WTC11 (cell line): ENCODE results near the gene ACTR3C. TPM values are rescaled to one million over a fixed set of nuclear protein-coding genes. Genes with fewer than 3 reads are reported as not detected.
A peak's percentile ranks its signal among the peaks of the same experiment; 100 is the strongest.

ENCODE experiments used
- ATAC-seq: fragments of 200-7000 bp; cut with Tn5 transposase; 2 replicates; pipeline ENCODE4 v1.10.0; 2021; ENCODE audit warnings: mild to moderate bottlenecking, moderate library complexity
- CTCF ChIA-PET: fragments of 300-600 bp; sonication (Branson Sonifier 250); formaldehyde crosslinking; loops from one replicate; lab custom pipeline; 2021; ENCODE audit warnings: antibody characterized with exemption; lab: Charles Lee
- POLR2A ChIA-PET: fragments of 350-600 bp; sonication (Branson Sonifier 250); formaldehyde crosslinking; loops from one replicate; lab custom pipeline; 2021; ENCODE audit warnings: antibody characterized with exemption; lab: Charles Lee
- DNase-seq: peaks from one replicate; pipeline ENCODE4 v3.0.0; 2021; ENCODE audit warnings: low spot score
- H3K27ac Mint-ChIP-seq: 2 replicates; pipeline ENCODE4 v1.8.0; 2021; ENCODE audit warnings: mixed read lengths
- H3K27me3 Mint-ChIP-seq: 2 replicates; pipeline ENCODE4 v1.8.0; 2021; ENCODE audit warnings: low read depth, mild to moderate bottlenecking, moderate library complexity, mixed read lengths
- H3K36me3 Mint-ChIP-seq: 2 replicates; pipeline ENCODE4 v1.8.0; 2021; ENCODE audit warnings: mixed read lengths
- H3K4me1 Mint-ChIP-seq: 2 replicates; pipeline ENCODE4 v1.8.0; 2022; ENCODE audit warnings: mixed read lengths
- H3K4me3 Mint-ChIP-seq: 2 replicates; pipeline ENCODE4 v1.8.0; 2021; ENCODE audit warnings: mild to moderate bottlenecking, moderate library complexity, mixed read lengths
- H3K9me3 Mint-ChIP-seq: 2 replicates; pipeline ENCODE4 v1.8.0; 2021; ENCODE audit warnings: mixed read lengths
- E2F4 ChIP-seq: sonication (generic); formaldehyde crosslinking; IDR thresholded peaks from 2 replicates; pipeline ENCODE4 v1.8.1; 2022; ENCODE audit warnings: low read depth, mild to moderate bottlenecking, moderate library complexity, missing genetic modification reagents, borderline replicate concordance
- ERG ChIP-seq: fragments of 250-450 bp; sonication (Bioruptor Pico); IDR thresholded peaks from 2 replicates; pipeline ENCODE4 v1.8.0; 2021; ENCODE audit warnings: mild to moderate bottlenecking
- ESRRA ChIP-seq: sonication (generic); formaldehyde crosslinking; IDR thresholded peaks from 2 replicates; pipeline ENCODE4 v1.8.1; 2022; ENCODE audit warnings: mild to moderate bottlenecking, missing genetic modification reagents, borderline replicate concordance
- ETV6 ChIP-seq: sonication (generic); formaldehyde crosslinking; IDR thresholded peaks from 2 replicates; pipeline ENCODE4 v1.8.1; 2022; ENCODE audit warnings: mild to moderate bottlenecking, missing genetic modification reagents
- FOXP1 ChIP-seq: sonication (generic); formaldehyde crosslinking; IDR thresholded peaks from 2 replicates; pipeline ENCODE4 v1.8.0; 2022; ENCODE audit warnings: missing genetic modification reagents, mild to moderate bottlenecking, moderate library complexity, borderline replicate concordance
- GTF2I ChIP-seq: fragments of 250-450 bp; sonication (Bioruptor Pico); conservative IDR thresholded peaks from 2 replicates; pipeline ENCODE4 v1.4.0; 2021; ENCODE audit warnings: mild to moderate bottlenecking
- JUN ChIP-seq: sonication (generic); formaldehyde crosslinking; IDR thresholded peaks from 2 replicates; pipeline ENCODE4 v1.8.0; 2023; ENCODE audit warnings: mild to moderate bottlenecking, missing genetic modification reagents
- MAX ChIP-seq: sonication (generic); formaldehyde crosslinking; IDR thresholded peaks from 2 replicates; pipeline ENCODE4 v1.8.0; 2022; ENCODE audit warnings: mild to moderate bottlenecking, missing genetic modification reagents
- MXD4 ChIP-seq: fragments of 250-450 bp; sonication (Bioruptor Pico); IDR thresholded peaks from 2 replicates; pipeline ENCODE4 v1.8.0; 2021; ENCODE audit warnings: mild to moderate bottlenecking, moderate library complexity, borderline replicate concordance
- MYBL2 ChIP-seq: sonication (generic); formaldehyde crosslinking; IDR thresholded peaks from 2 replicates; pipeline ENCODE4 v1.8.1; 2023; ENCODE audit warnings: mild to moderate bottlenecking, moderate library complexity, missing genetic modification reagents
- NFYB ChIP-seq: sonication (generic); formaldehyde crosslinking; conservative IDR thresholded peaks from 2 replicates; pipeline ENCODE4 v1.8.0; 2022; ENCODE audit warnings: low read depth, missing genetic modification reagents
- NR3C1 ChIP-seq: sonication (generic); formaldehyde crosslinking; conservative IDR thresholded peaks from 2 replicates; pipeline ENCODE4 v1.8.1; 2023; ENCODE audit warnings: low read depth, mild to moderate bottlenecking, missing genetic modification reagents
- SMAD3 ChIP-seq: sonication (generic); formaldehyde crosslinking; IDR thresholded peaks from 2 replicates; pipeline ENCODE4 v1.8.0; 2022; ENCODE audit warnings: missing genetic modification reagents, mild to moderate bottlenecking, borderline replicate concordance
- TEAD1 ChIP-seq: sonication (generic); formaldehyde crosslinking; IDR thresholded peaks from 2 replicates; pipeline ENCODE4 v1.8.0; 2022; ENCODE audit warnings: mild to moderate bottlenecking, missing genetic modification reagents
- USF1 ChIP-seq: sonication (generic); formaldehyde crosslinking; IDR thresholded peaks from 2 replicates; pipeline ENCODE4 v1.8.0; 2022; ENCODE audit warnings: mild to moderate bottlenecking, missing genetic modification reagents
- ZBTB43 ChIP-seq: sonication (generic); formaldehyde crosslinking; IDR thresholded peaks from 2 replicates; pipeline ENCODE4 v1.8.1; 2023; ENCODE audit warnings: mild to moderate bottlenecking, missing genetic modification reagents
- total RNA-seq: library from RNA; stranded (reverse); gene quantifications from 3 replicates; pipeline ENCODE4 v1.2.3, GENCODE V29; 2021
- TF ChIP-seq, protein P1 (sequence below): sonication (generic); formaldehyde crosslinking; IDR thresholded peaks from 2 replicates; pipeline ENCODE4 v1.8.1; 2022; ENCODE audit warnings: low read depth, missing genetic modification reagents, borderline replicate concordance
- TF ChIP-seq, protein P2 (sequence below): fragments of 250-450 bp; sonication (Bioruptor Pico); conservative IDR thresholded peaks from 2 replicates; pipeline ENCODE4 v1.9.0; 2021; ENCODE audit warnings: mild to moderate bottlenecking
- TF ChIP-seq, protein P3 (sequence below): sonication (generic); formaldehyde crosslinking; IDR thresholded peaks from 2 replicates; pipeline ENCODE4 v1.8.0; 2022; ENCODE audit warnings: mild to moderate bottlenecking, missing genetic modification reagents

The ACTR3C gene
- total RNA-seq, 1 experiment from 2014 or later = 1.4 TPM

GRCh38 chr7:150340875-150341262, 17.5 kb upstream of the ACTR3C start:
- TF ChIP-seq, protein P1, sequence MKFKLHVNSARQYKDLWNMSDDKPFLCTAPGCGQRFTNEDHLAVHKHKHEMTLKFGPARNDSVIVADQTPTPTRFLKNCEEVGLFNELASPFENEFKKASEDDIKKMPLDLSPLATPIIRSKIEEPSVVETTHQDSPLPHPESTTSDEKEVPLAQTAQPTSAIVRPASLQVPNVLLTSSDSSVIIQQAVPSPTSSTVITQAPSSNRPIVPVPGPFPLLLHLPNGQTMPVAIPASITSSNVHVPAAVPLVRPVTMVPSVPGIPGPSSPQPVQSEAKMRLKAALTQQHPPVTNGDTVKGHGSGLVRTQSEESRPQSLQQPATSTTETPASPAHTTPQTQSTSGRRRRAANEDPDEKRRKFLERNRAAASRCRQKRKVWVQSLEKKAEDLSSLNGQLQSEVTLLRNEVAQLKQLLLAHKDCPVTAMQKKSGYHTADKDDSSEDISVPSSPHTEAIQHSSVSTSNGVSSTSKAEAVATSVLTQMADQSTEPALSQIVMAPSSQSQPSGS (CRISPR knock-in tag) = no peak
- TF ChIP-seq ZBTB43 (CRISPR knock-in tag) = 0 out of 2 replicates have a peak, but pooled peaks have one; percentile 46
- no peak for TF ChIP-seq MXD4 (CRISPR knock-in tag)
- no peak for TF ChIP-seq MYBL2 (CRISPR knock-in tag)
- H3K27ac Mint-ChIP-seq = no peak overlapping the region
- no peak for ATAC-seq
- H3K36me3 Mint-ChIP-seq = peaks cover 32% of the 10 kb centered on the region
- H3K27me3 Mint-ChIP-seq = peaks cover 34% of the 10 kb centered on the region
- H3K4me3 Mint-ChIP-seq = peak overlapping the region; percentile 87
- DNase-seq = no peak
- H3K9me3 Mint-ChIP-seq = peaks cover 15% of the 10 kb centered on the region
- ChIA-PET CTCF (interaction anchor here (1.0 to 1.7 kb wide), 5 partner anchors 12 to 65 kb away, joined by 3 to 6 read pairs (median 3); partner anchors contain the start of gene REPIN1), POLR2A (interaction anchor here (1.3 to 2.6 kb wide), 2 partner anchors 11 to 65 kb away, joined by 3 to 9 read pairs; a partner anchor contains a TSS)
- H3K4me1 Mint-ChIP-seq = peaks cover 54% of the 10 kb centered on the region

- ChIA-PET CTCF (interaction anchor here (0.6 to 1.7 kb wide), 6 partner anchors 11 to 44 kb away, joined by 3 to 6 read pairs (median 3); no protein-coding TSS in a partner anchor), POLR2A (interaction anchor here (0.9 to 2.6 kb wide), 4 partner anchors 10 to 66 kb away, joined by 3 to 9 read pairs (median 3); a partner anchor contains a TSS)
- H3K36me3 Mint-ChIP-seq = peaks cover 31% of the 10 kb centered on the region
- peaks cover 61% of the 10 kb centered on the region for H3K4me1 Mint-ChIP-seq
- H3K27ac Mint-ChIP-seq = no peak overlapping the region
- peaks cover 34% of the 10 kb centered on the region for H3K27me3 Mint-ChIP-seq
- ATAC-seq = peak; percentile 14
- DNase-seq = peak; percentile 48
- peak overlapping the region; percentile 87 for H3K4me3 Mint-ChIP-seq
- peaks cover 13% of the 10 kb centered on the region for H3K9me3 Mint-ChIP-seq
- TF ChIP-seq GTF2I (no peak), USF1 (CRISPR knock-in tag) (0 out of 2 replicates have a peak, but pooled peaks have one; percentile 28), JUN (CRISPR knock-in tag) (no peak), E2F4 (CRISPR knock-in tag) (no peak), ZBTB43 (CRISPR knock-in tag) (no peak), ERG (no peak), FOXP1 (CRISPR knock-in tag) (0 out of 2 replicates have a peak, but pooled peaks have one; percentile 32), SMAD3 (CRISPR knock-in tag) (peak; percentile 62; the same call in 1 of the 2 replicates), TEAD1 (CRISPR knock-in tag) (0 out of 2 replicates have a peak, but pooled peaks have one; percentile 9), MYBL2 (CRISPR knock-in tag) (0 out of 2 replicates have a peak, but pooled peaks have one; percentile 15), ESRRA (CRISPR knock-in tag) (0 out of 2 replicates have a peak, but pooled peaks have one; percentile 65), NR3C1 (CRISPR knock-in tag) (no peak), ETV6 (CRISPR knock-in tag) (peak; percentile 70; the same call in 1 of the 2 replicates), MAX (CRISPR knock-in tag) (peak; percentile 46), NFYB (CRISPR knock-in tag) (no peak)
- TF ChIP-seq, protein P2, sequence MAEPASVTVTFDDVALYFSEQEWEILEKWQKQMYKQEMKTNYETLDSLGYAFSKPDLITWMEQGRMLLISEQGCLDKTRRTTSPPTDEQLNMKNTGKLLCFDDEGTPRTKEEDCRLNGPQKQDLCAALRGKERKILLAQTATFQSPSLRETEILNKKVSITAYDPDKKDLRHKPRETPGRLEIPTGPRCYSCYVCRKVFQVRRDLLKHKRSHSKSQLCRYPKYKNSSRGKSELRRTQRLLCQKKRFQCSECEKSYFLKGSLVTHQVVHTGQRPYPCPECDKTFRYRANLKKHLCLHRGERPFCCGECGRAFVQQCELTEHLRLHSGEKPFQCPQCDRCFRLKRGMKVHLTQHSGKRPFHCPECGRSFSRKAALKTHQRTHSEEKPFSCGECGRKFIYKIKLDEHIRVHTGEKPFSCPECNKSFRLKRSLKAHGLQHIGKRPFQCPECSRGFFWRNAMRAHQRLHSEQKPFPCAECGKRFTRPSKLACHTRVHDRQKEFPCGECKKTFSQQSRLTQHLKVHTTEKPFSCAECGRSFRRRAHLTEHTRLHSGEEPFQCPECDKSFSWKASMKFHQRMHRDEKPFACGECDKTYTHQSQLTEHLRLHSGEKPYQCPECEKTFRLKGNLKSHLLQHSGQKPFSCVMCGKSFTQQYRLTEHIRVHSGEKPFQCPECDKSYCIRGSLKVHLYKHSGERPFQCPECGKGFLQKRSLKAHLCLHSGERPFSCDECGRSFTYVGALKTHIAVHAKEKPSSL = no peak
- TF ChIP-seq, protein P3, sequence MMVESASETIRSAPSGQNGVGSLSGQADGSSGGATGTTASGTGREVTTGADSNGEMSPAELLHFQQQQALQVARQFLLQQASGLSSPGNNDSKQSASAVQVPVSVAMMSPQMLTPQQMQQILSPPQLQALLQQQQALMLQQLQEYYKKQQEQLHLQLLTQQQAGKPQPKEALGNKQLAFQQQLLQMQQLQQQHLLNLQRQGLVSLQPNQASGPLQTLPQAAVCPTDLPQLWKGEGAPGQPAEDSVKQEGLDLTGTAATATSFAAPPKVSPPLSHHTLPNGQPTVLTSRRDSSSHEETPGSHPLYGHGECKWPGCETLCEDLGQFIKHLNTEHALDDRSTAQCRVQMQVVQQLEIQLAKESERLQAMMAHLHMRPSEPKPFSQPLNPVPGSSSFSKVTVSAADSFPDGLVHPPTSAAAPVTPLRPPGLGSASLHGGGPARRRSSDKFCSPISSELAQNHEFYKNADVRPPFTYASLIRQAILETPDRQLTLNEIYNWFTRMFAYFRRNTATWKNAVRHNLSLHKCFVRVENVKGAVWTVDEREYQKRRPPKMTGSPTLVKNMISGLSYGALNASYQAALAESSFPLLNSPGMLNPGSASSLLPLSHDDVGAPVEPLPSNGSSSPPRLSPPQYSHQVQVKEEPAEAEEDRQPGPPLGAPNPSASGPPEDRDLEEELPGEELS (CRISPR knock-in tag) = 0 out of 2 replicates have a peak, but pooled peaks have one; percentile 38
Measured at GRCh38 chr7:150340024-150340749, 16.8 kb upstream of the ACTR3C start.
